ENCODE measurements around the gene SCIMP.
"Not testable (repeated sequence)": the region's sequence is repeated elsewhere in the genome, so short reads cannot be mapped to it uniquely, and the experiment has no call there.

SCIMP gene

DNA sequence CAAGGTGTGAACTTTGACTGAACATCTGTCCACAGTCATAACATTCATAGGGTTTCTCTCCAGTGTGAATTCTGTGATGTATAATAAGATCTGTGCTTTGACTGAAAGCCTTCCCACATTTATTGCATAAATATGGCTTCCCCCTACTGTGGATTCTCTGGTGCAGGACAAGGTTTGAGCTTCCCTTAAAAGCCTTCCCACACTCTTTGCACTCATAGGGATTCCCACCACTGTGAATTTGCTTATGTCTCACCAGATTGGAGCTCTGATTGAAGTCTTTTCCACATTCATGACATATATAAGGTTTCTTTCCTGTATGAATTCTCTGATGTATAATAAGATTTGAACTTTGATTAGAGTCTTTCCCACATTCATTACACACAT, 51.3 kb downstream of the SCIMP start:
- no peak for DNase-seq

DNA sequence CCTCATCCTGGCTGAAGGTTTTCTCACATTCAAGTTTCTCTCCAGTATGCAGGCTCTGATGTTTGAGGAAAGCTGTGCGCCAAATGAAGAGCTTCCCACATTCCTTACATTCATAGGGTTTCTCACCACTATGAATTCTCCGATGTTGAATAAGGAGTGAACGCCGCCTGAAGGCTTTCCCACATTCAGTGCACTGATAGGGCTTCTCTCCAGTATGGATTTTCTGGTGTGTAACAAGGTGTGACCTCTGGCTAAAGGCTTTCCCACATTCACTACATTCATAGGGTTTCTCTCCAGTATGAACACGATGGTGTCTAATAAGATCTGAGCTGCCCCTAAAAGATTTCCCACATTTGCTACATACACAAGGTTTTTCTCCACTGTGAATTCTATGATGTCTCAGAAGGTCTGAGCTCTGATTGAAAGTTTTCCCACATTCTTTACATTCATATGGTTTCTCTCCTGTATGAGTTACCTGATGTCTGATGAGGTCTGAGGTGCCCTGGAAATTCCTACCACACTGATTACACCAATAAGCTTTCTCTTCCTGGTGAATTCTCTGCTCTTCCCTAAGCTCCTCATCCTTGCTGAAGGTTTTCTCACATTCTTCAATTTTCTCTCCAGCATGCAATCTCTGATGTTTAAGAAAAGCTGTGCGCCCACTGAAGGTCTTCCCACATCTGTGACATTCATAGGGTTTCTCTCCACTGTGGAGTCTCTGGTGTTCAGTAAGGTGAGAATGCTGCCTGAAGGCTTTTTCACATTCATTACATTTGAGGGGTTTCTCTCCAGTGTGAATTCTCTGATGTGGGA, 51.9 kb downstream of the SCIMP start:
- DNase-seq, result no peak

DNA sequence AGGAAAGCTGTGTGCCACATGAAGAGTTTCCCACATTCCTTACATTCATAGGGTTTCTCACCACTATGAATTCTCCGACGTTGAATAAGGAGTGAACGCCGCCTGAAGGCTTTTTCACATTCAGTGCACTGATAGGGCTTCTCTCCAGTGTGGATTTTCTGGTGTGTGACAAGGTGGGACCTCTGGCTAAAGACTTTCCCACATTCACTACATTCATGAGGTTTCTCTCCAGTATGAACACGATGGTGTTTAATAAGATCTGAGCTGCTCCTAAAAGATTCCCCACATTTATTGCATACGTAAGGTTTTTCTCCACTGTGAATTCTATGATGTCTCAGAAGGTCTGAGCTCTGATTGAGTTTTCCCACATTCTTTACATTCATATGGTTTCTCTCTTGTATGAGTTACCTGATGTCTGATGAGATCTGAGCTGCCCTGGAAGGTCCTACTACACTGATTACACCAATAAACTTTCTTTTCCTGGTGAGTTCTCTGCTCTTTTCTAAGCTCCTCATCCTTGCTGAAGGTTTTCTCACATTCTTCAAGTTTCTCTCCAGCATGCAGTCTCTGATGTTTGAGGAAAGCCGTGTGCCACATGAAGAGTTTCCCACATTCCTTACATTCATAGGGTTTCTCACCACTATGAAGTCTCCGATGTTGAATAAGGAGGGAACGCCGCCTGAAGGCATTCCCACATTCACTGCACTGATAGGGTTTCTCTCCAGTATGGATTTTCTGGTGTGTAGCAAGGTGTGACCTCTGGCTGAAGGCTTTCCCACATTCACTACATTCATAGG, 53.0 kb downstream of the SCIMP start:
- no peak for DNase-seq

DNA sequence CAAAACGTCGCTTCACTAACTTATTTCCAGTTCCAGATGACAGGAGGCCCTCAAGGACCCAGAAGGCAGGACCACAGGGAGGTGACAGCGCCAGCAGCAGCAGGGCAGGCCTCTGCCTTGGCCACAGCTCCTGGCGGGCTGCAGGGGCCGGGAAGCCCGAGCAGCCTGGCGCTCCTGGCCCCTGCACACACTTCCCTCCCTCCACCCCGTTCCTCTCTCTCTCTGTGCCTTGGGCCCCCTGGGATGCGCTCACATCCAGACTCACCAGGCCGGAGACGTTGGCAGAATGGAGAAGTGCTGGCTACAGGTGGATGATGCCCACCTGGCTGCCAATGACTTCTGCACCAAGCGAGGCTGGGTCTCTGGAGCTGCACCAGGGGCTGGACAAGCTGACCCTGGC, 55.7 kb downstream of the SCIMP start:
- DNase-seq, result no peak

DNA sequence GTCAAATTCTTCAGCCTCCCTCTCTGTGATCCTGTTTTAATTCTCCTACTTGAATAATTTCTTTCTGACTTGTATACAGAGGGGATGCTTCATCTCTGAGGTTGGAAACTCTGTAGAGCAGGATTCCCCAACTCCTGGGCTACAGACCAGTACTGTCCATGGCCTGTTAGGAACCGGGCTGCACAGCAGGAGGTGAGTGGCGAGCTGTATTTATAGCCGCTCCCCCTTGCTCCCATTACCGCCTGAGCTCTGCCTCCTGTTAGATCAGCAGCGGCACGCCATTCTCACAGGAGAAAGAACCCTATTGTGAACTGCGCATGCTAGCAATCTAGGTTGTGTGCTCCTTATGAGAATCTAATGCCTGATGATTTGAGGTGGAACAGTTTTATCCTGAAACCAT, 59.6 kb downstream of the SCIMP start:
- DNase-seq, result not testable (repeated sequence)

DNA sequence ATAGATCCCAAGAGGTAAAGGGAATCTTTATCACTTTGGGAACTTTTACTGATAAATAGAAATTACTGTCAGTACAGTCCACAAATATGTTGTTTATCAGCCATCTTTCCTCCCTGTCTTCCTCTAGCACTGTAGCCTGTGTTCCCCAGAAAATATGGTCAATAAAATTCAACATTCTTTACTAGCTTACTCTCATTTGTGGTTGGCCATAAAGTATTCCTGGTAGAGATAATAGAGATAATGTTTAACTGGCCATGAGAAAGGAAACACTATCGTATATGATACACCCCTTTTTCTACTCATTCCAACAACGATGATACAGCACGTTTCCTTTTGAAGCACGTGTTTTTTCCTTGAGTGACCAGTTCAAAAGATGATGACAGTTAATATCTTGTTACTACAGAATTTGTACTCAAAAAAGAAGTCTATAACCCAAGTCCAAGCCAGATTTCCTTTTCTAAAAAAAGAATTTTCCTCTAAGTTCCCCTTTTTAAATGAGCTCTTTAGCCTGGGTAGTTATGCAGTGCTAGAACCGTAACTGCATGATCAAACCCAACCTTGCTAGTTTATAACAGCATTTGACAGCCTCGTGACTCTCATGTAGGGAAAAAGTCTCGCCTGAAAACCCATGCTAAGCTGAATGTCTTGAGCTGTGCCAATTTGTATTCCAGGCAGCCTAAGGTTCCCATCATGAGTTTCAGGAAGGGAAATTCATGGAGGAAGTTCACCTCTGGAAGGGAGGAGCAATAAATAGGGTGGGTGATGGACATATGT, 68.7 kb downstream of the SCIMP start:
- not testable (repeated sequence) for DNase-seq

DNA sequence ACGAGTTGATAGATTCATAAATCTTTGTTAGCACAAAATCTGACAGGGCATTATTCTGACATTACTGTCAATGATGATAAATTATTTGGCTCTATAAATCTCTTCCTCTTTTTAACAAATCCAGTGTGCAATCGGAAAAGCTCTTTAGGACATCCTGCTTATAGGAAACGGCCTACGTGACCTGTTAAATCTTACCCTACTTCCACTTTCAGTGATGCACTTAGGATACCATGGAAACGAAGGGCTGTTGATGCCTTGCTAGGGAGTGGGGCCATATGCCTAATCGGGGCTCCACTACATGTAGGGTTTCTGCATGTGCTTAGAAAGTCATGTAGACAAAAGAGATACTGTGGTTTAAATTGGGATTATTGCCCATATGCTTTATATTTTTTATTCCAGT, 70.2 kb downstream of the SCIMP start:
- peak; percentile 4 for DNase-seq

DNA sequence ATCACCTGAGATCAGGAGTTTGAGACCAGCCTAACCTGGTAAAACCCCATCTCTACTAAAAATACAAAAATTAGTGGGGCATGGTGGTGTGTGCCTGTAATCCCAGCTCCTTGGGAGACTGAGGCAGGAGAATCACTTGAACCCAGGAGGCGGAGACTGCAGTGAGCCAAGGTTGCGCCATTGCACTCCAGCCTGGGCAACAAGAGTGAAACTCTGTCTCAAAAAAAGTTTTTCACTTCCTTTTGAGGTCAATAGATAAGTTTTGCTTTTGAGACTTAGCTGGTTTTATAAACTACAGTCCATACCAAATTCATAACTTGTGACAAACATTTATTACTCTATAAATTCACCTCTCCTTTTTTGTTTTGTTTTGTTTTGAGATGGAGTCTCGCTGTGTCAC, 72.9 kb downstream of the SCIMP start:
- not testable (repeated sequence) for DNase-seq

DNA sequence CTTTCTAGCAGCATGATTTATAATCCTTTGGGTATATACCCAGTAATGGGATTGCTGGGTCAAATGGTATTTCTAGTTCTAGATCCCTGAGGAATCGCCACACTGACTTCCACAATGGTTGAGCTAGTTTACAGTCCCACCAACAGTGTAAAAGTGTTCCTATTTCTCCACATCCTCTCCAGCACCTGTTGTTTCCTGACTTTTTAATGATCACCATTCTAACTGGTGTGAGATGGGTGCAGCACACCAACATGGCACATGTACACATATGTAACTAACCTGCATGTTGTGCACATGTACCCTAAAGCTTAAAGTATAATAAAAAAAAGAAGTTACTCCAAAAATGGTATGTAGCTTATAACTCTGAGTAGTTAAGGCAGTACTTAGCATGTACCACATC, 74.0 kb downstream of the SCIMP start:
- DNase-seq, result not testable (repeated sequence)
